ENCODE data around the gene NRG2. TPM values are rescaled to one million over a fixed set of nuclear protein-coding genes. Genes with fewer than 3 reads are reported as not detected.

NRG2 gene
- polyA plus RNA-seq, 1 donor = 1.5 TPM

DNA sequence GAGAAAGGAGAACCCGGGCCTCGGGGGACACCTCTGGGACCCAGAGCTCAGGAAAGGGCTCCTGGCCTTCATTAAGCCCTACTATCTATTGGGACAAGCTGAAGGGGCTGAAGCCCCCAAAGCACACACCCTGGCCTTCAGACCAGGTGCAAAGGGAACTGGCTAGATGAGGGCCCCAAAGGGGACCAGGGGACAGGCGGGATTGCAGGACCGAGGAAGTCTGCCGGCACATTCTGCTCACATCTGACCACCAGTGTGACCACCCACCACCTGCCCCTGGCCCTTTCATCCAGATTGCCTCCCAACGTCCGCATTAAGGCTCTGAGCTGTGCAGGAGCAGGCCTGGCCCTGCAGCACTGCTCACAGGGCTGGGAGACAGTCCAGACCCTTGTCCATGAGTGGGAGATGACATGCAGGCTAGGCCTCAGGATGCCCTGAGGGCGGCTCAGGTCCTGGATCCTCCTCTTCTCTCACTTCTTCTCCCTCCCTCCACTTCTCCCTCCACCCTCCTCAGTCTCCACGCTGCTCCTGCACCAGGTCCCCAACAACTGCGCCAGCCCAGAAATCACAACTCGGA lies 228.3 kb downstream of the NRG2 start:
- DNase-seq (ENCODE audit: low read depth) = no peak

DNA sequence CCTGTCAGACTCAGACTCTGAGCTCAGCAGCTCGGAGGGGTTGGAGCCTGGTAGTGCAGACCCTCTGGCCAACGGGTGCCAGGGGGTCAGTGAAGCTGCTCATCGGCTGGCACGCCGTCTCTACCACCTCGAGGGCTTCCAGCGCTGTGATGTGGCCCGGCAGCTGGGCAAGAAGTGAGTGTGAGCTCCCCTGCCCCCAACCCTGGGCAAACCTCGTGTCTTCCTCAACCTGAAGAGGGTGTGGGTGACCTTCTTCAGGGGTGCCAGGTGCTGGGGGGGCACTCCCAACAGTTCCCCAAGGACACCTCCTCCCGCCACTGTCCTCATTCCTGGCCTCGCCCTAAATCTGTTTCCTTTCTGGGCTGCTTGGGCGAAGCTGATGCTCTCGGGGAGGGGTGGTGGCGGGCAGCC lies 228.9 kb downstream of the NRG2 start:
- no peak for DNase-seq (ENCODE audit: low read depth)

- DNase-seq (ENCODE audit: low read depth) = no peak
These were observed 230.0 kb downstream of the NRG2 start for GRCh38 chr5:139812836-139813805.

GRCh38 chr5:139812323-139812722 lies 230.8 kb downstream of the NRG2 start:
- DNase-seq (ENCODE audit: low read depth) = no peak

DNA sequence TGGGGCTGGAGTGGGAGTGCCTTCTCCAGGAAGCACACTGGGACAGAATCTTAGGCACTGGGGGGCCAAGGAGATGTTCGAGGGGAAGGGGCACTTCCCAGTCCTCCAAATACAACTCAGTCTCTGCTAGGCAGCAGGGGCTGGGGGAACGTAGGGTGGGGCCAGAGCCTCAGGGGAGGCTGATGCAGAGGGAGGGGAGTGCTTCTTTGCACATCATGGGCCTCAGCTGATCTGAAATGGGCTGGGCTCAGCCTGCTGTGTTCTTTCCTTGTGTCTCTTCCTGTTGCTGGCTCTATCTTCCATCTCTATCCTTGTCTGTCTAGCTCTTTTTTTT lies 231.9 kb downstream of the NRG2 start:
- DNase-seq (ENCODE audit: low read depth) = no peak

- no peak for DNase-seq (ENCODE audit: low read depth)
These were observed 232.5 kb downstream of the NRG2 start for GRCh38 chr5:139810341-139811273.

- DNase-seq (ENCODE audit: low read depth) = no peak
These were observed 233.7 kb downstream of the NRG2 start for GRCh38 chr5:139809331-139809810.

DNA sequence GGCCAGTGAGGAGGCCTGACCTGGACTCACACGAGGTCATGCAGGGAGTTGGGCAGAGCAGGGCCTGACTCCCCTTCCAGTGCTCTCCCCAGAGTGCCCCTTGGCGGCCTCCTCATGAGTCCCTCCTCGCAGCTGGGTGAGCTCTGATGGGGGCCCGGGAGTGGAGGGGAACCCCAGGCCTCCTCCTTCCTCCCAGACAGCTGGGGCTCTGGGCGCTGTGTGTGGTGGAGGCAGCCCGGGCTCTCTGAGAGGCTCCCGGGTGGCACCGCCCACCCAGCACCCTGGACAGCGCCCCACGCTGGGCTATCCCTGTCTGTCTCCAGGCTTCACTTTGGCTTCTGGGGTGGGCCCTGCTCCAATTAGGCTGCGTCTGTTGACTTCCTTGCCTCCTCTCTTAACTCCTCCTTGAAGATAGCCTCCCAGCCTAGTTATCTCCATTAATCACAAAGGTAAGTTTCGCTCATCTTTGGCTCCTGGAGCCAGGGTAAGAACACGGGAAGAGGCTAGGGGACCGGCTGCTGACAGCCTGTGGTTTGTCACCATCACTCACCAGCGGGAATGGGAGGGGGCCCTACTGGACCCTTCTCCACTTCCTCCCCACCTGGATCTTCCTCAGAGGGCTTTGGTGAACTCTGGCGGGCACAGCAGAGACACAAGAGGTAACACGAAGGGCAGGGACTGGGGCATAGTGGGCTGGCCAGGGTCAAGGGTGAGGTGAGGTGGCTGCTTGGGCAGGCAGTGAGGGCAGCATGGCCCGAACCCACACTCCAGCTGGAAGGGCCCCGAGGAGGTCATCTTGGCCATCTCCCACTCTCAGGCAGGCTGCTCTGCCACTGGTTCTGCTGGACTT lies 234.4 kb downstream of the NRG2 start:
- DNase-seq (ENCODE audit: low read depth) = no peak

DNA sequence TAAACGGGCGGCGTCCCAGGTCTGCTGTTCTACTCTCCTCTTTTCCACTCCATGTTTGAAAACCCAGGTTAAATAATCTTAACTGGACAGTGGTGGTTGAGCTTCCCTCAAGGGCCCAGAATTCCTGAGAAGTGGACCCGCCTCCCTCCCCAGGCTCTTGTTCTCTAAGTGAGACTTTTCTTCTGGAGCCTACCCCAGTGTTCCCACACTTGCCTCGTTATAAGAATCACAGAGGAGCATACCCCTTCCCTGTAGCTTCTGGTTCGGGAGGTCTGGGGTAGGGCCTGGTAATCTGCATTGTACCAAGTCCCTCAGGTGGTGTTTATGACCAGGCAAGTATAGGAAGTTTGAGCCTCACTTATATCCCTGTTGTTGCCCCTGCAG lies 235.5 kb downstream of the NRG2 start:
- no peak for DNase-seq (ENCODE audit: low read depth)

- DNase-seq (ENCODE audit: low read depth) = no peak
These were observed 236.1 kb downstream of the NRG2 start for GRCh38 chr5:139806726-139807646.

DNA sequence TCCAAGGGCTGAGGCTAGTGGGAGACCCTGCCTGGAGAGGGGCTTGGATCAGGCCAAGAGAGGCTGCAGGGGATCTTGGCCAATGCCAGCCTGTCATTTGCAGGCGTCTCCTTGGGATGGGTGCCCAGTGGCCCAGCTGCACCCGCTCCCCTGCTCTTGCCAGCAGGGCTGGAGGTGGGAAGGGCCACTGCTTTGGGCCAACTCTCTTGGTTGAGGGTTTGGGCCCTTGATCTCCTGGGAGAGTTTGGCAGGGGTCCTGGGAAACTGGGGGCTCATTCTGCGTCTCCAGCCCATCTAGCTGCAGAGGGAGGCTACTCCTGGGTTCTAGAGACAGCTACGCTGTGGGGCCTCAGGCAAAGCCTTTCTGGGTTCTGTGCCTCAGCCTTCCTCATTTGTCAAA lies 237.0 kb downstream of the NRG2 start:
- no peak for DNase-seq (ENCODE audit: low read depth)

DNA sequence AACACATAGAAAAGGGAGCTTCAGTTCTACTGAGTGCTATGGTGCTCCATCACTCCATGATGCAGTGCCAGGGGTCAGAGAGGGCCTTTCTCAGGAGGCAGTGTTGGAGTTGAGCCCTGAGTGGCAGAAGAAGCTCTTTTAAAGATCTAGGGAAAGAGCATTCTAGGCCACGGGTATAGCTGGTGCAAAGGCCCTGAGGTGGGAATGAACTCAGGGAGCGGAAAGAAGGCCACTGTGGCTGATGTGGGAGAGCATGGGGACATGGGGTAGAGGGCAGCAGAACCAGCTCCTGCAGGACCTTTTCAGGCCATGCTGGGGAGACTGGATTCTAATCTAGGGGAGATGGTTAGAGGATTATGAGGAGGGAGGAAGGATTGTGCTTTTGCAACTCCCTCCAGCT lies 237.6 kb downstream of the NRG2 start:
- DNase-seq (ENCODE audit: low read depth) = no peak

DNA sequence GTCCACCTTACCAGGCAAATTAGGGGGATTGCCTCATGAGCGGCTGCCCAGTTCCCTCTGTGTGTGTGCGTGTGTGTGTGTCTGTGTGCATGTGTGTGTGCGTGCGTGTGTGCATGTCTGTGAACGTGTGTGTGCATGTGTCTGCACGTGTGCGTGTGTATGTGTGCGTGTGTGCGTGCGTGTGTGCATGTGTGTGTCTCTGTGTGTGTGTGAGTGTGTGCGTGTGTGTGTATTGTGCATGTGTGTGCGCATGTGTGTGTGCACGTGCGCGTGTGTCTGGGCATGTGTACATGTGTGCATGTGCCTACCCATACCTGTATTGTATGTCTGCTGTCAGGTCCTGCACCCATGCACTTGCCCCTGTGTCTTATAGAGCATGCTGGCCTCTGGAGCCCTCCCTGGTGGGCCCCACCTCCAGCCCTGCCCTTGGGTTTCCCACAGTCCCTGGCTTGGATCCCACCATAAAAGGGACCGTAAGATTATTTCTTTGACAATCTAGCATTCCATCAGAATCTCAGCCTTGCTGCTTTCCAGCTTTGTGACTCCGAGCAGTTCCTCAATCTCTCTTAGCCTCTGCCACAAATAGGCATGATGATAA lies 238.2 kb downstream of the NRG2 start:
- no peak for DNase-seq (ENCODE audit: low read depth)

DNA sequence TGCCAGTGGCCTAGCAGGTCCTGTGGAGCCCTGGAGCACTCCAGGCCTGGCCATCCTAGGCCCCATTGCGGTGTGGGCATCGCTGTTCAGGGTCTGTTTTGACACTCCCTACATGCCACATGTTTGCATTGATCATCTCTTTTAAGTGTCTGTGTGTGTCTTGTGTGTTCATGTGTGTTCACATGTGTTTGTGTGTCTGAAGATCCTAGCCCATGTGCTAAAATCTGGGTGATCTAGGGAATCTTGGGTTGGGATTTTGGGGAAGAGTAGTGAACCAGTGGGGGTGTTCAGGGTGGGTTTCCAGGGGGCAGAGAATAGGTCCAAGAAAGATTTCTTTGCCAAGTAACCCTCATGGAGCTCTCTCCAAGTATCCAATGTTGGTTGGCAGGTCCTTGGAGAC lies 239.1 kb downstream of the NRG2 start:
- no peak for DNase-seq (ENCODE audit: low read depth)

DNA sequence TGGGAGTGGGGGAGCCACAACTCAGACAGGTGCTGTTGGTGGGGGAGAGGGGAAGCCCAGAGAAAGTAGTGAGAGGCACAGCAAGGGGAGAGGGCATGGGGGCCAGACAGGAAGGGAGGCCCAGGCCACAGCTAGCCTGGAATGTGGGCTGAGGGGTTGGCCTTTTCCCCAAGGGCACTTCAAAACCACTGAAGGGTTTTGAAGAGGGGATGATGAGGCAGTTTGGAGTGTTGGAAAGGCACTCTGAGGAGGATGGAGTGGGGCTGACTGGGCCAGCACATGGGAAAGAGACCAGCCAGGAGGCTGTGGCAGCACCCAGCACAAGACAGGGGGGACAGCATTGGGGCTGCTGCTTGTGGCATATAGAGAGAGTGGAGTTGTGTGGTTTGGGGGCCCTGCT lies 243.7 kb downstream of the NRG2 start:
- no peak for DNase-seq (ENCODE audit: low read depth)

GRCh38 chr5:139798883-139799282 lies 244.2 kb downstream of the NRG2 start:
- no peak for DNase-seq (ENCODE audit: low read depth)

DNA sequence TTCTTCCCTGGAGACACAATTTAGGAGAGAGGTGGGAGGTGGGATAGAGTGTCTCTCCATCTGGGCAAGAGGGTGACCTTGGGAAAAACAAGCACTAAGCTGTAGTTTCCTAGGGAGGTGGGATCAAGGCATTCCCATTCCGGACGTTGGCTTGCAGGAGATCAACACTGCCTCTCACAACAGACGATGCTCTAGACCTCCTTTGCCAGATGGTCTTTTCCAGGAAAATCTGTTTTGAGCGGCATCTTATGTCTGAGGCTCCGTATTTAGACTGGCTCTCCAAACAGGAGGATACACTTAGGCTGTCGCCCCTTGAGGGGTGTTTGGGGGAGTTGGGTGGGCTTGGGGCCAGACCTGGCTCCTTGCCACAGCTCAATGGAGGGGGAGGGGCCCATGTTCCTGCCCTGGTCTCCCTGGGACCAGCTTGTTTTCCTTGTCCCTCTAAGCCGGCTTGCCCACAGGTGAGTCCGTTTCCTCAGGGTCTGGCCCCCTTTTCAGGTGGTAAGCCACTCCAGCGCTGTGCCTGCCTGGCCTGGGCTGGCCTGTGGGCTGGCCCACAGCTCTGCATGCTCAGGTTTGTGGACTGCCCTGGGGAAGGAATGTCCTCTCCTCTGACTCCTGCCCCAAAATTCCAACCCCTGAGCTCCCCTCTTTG lies 245.1 kb downstream of the NRG2 start:
- no peak for DNase-seq (ENCODE audit: low read depth)

GRCh38 chr5:139797335-139797734 lies 245.8 kb downstream of the NRG2 start:
- DNase-seq (ENCODE audit: low read depth) = no peak
